ENCODE measurements around the gene CNBP. TPM values are rescaled to one million over a fixed set of nuclear protein-coding genes. Genes with fewer than 3 reads are reported as not detected.
"Not testable (repeated sequence)": the region's sequence is repeated elsewhere in the genome, so short reads cannot be mapped to it uniquely, and the experiment has no call there.

The CNBP gene
- total RNA-seq, 2 experiments from 2014 or later: 490 to 500 TPM

DNA sequence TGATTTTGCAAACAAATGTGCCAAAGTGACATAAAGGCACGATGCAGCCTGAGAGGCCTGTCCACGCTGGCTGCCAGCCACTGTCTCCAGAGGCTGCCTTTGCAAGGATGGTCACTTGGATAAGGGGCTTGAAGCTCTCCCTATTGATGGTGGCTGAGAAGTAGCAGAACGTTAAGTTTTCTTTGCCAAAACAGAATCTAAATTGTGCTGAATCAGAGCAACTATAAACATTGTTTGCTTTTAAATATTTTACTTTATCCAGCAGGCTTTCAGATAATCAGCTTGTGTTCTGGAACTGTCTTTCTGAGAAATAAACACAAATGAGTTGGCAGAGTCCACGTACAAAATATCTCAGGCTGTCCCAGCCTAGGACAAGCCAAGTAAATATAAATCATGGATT lies 23.8 kb upstream of the CNBP start:
- Mint-ChIP-seq H3K4me1 (ENCODE audit: low read depth) (no peaks in the 10 kb centered on the region), H3K36me3 (ENCODE audit: low read depth) (no peaks in the 10 kb centered on the region), H3K4me3 (no peak overlapping the region), H3K27ac (no peak overlapping the region), H3K9me3 (no peaks in the 10 kb centered on the region), H3K27me3 (ENCODE audit: low read depth) (no peaks in the 10 kb centered on the region)
- CTCF ChIA-PET: no interaction called here
- no peak for DNase-seq
- intact Hi-C loops (cut with micrococcal nuclease): no loop called here

GRCh38 chr3:129205109-129205832 lies 21.6 kb upstream of the CNBP start:
- H3K27me3 Mint-ChIP-seq (ENCODE audit: low read depth): no peaks in the 10 kb centered on the region
- intact Hi-C loops (cut with micrococcal nuclease): no loop called here
- no peaks in the 10 kb centered on the region for H3K4me1 Mint-ChIP-seq (ENCODE audit: low read depth)
- H3K4me3 Mint-ChIP-seq: no peak overlapping the region
- no peaks in the 10 kb centered on the region for H3K36me3 Mint-ChIP-seq (ENCODE audit: low read depth)
- H3K27ac Mint-ChIP-seq: no peak overlapping the region
- CTCF ChIA-PET: no interaction called here
- no peak for DNase-seq
- H3K9me3 Mint-ChIP-seq: no peaks in the 10 kb centered on the region

DNA sequence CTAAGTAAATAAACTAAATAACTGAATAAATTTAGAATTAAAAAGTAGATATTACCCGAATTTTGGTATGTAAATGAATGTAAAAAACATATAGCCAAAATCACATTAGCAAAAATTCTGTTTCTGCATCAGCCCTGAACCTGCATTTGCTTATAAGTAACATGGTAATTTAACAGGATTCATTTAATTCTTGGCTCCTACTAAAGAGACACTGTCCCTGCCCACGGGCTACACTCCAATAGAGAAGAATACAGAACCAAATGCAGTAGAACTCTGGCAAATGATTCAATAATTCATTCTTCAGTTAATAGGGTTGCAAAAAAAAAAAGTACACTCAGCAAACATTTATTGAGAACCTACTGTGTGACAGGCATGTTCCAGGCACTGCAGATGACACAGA lies 20.8 kb upstream of the CNBP start:
- Mint-ChIP-seq H3K27me3 (ENCODE audit: low read depth) (no peaks in the 10 kb centered on the region), H3K27ac (no peak overlapping the region)

GRCh38 chr3:129199366-129199765 lies 15.7 kb upstream of the CNBP start:
- Mint-ChIP-seq H3K27ac (no peak overlapping the region), H3K27me3 (ENCODE audit: low read depth) (no peaks in the 10 kb centered on the region), H3K4me3 (no peak overlapping the region), H3K9me3 (no peaks in the 10 kb centered on the region), H3K36me3 (ENCODE audit: low read depth) (no peaks in the 10 kb centered on the region), H3K4me1 (ENCODE audit: low read depth) (no peaks in the 10 kb centered on the region)
- no peak for DNase-seq
- CTCF ChIA-PET: no interaction called here
- intact Hi-C loops (cut with micrococcal nuclease): no loop called here

More for the DNA sequence above, 20.8 kb upstream of the CNBP start:
- intact Hi-C loops (cut with micrococcal nuclease): no loop called here
- no peaks in the 10 kb centered on the region for H3K36me3 Mint-ChIP-seq (ENCODE audit: low read depth)
- no peak for DNase-seq
- H3K4me1 Mint-ChIP-seq (ENCODE audit: low read depth): no peaks in the 10 kb centered on the region
- no peaks in the 10 kb centered on the region for H3K9me3 Mint-ChIP-seq
- CTCF ChIA-PET: interaction anchor here (0.6 kb wide), 1 partner anchor 321 kb away, joined by 3 read pairs; no protein-coding TSS in a partner anchor
- H3K4me3 Mint-ChIP-seq: no peak overlapping the region

DNA sequence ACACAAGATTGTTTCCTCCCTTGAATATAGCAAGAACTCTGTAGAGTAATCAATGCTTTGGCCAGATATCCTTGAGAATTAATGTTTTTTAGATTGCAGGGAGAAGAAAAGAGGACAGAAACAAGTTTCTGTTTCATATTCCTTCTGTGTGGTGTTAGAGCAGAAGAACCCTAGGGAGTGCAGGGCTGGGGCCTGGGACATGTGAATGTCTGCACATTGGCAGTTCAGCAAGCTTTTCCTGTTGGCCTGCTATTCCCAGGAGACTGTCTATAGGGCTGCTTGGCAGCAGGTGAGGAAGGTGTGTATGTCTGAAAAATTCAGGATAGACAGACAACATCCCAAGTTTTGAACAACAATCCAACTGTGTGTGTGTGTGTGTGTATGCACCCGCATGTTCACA lies 13.6 kb upstream of the CNBP start:
- Mint-ChIP-seq H3K4me3 (no peak overlapping the region), H3K9me3 (no peaks in the 10 kb centered on the region), H3K4me1 (ENCODE audit: low read depth) (no peaks in the 10 kb centered on the region), H3K27me3 (ENCODE audit: low read depth) (no peaks in the 10 kb centered on the region), H3K27ac (no peak overlapping the region), H3K36me3 (ENCODE audit: low read depth) (no peaks in the 10 kb centered on the region)
- intact Hi-C loops (cut with micrococcal nuclease): no loop called here
- no peak for DNase-seq
- CTCF ChIA-PET: interaction anchor here (0.6 to 1.6 kb wide), 3 partner anchors 23 to 145 kb away, joined by 3 to 4 read pairs (median 3); no protein-coding TSS in a partner anchor

GRCh38 chr3:129196601-129197000 lies 12.9 kb upstream of the CNBP start:
- H3K9me3 Mint-ChIP-seq: no peaks in the 10 kb centered on the region
- no peak for DNase-seq
- no peaks in the 10 kb centered on the region for H3K27me3 Mint-ChIP-seq (ENCODE audit: low read depth)
- H3K4me1 Mint-ChIP-seq (ENCODE audit: low read depth): no peaks in the 10 kb centered on the region
- intact Hi-C loops (cut with micrococcal nuclease): no loop called here
- no peaks in the 10 kb centered on the region for H3K36me3 Mint-ChIP-seq (ENCODE audit: low read depth)
- H3K27ac Mint-ChIP-seq: no peak overlapping the region
- CTCF ChIA-PET: interaction anchor here (0.6 to 1.6 kb wide), 3 partner anchors 22 to 144 kb away, joined by 3 to 4 read pairs (median 3); no protein-coding TSS in a partner anchor
- H3K4me3 Mint-ChIP-seq: no peak overlapping the region

DNA sequence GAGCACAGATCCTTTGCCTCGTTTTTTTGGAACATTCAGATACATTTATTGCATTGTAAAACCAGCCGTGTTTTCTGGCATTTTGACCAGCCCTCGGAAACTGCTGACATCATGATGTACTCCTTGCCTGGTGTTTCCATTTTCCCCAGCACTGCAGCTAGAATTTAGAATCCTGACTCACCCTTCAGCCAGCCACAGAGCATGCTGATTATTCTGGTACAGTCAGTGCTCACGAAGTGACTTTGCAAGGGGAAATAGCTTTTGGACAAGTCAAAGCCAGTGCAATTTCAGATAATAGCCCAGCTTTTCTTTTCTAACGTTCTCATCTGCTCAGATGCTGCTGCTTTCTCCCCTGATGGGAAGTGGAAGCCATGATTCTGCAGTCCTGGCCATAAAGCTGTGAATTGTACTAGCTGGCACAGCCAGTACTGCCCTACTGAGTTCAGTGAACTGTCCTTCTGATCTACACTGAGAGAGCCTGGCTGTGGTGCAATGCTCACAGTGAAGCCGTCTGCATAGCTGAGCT lies 12.1 kb upstream of the CNBP start:
- Mint-ChIP-seq H3K9me3 (no peaks in the 10 kb centered on the region), H3K27ac (no peak overlapping the region), H3K4me1 (ENCODE audit: low read depth) (no peaks in the 10 kb centered on the region), H3K27me3 (ENCODE audit: low read depth) (no peaks in the 10 kb centered on the region), H3K4me3 (no peak overlapping the region), H3K36me3 (ENCODE audit: low read depth) (no peaks in the 10 kb centered on the region)
- CTCF ChIA-PET: interaction anchor here (0.7 to 1.8 kb wide), 4 partner anchors 9 to 153 kb away, joined by 3 to 6 read pairs (median 3); no protein-coding TSS in a partner anchor
- DNase-seq: no peak
- intact Hi-C loops (cut with micrococcal nuclease): no loop called here

- H3K27ac Mint-ChIP-seq; H3K9me3 Mint-ChIP-seq; H3K4me1 Mint-ChIP-seq (ENCODE audit: low read depth); CTCF ChIA-PET; H3K27me3 Mint-ChIP-seq (ENCODE audit: low read depth); H3K4me3 Mint-ChIP-seq; intact Hi-C loops (cut with micrococcal nuclease); DNase-seq; H3K36me3 Mint-ChIP-seq (ENCODE audit: low read depth): not testable (repeated sequence)
These were observed 6.1 kb upstream of the CNBP start for GRCh38 chr3:129189793-129190192.

- H3K27me3 Mint-ChIP-seq (ENCODE audit: low read depth): no peaks in the 10 kb centered on the region
- no peaks in the 10 kb centered on the region for H3K9me3 Mint-ChIP-seq
- CTCF ChIA-PET: interaction anchor here (1.2 to 4.2 kb wide), 2 partner anchors 25 to 58 kb away, joined by 3 to 14 read pairs; no protein-coding TSS in a partner anchor
- intact Hi-C loops (cut with micrococcal nuclease): no loop called here
- DNase-seq: no peak
- H3K27ac Mint-ChIP-seq: no peak overlapping the region
- H3K4me3 Mint-ChIP-seq: no peak overlapping the region
- H3K4me1 Mint-ChIP-seq (ENCODE audit: low read depth): peaks cover 10% of the 10 kb centered on the region
- H3K36me3 Mint-ChIP-seq (ENCODE audit: low read depth): peaks cover 4% of the 10 kb centered on the region
These were observed 4.2 kb upstream of the CNBP start for GRCh38 chr3:129187857-129188256.

DNA sequence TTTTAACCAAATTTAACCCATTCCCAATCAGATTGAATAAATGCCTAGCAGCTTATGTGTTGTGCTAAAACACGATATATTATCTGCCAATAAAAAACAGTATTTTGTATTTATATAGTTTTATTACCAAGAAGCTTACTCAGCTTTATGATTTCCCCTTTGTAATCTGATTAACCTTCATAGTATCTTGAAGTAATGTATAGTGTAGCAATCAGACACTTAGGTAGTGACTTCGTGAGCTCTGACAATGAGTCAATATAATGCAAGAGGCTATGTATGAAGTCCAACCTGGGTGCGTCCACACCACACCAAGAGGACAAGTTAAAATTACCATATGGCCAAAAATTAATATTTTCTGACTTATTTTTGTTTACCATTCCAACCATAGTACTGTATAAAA lies 2.1 kb upstream of the CNBP start:
- DNase-seq: no peak
- H3K4me3 Mint-ChIP-seq: peak overlapping the region; percentile 21
- no peaks in the 10 kb centered on the region for H3K27me3 Mint-ChIP-seq (ENCODE audit: low read depth)
- CTCF ChIA-PET: interaction anchor here (0.6 to 4.2 kb wide), 7 partner anchors 24 to 642 kb away, joined by 3 to 14 read pairs (median 3); partner anchors contain the start of gene COPG1
- peaks cover 25% of the 10 kb centered on the region for H3K36me3 Mint-ChIP-seq (ENCODE audit: low read depth)
- H3K27ac Mint-ChIP-seq: no peak overlapping the region
- no peaks in the 10 kb centered on the region for H3K9me3 Mint-ChIP-seq
- intact Hi-C loops (cut with micrococcal nuclease): no loop called here
- peaks cover 17% of the 10 kb centered on the region for H3K4me1 Mint-ChIP-seq (ENCODE audit: low read depth)

DNA sequence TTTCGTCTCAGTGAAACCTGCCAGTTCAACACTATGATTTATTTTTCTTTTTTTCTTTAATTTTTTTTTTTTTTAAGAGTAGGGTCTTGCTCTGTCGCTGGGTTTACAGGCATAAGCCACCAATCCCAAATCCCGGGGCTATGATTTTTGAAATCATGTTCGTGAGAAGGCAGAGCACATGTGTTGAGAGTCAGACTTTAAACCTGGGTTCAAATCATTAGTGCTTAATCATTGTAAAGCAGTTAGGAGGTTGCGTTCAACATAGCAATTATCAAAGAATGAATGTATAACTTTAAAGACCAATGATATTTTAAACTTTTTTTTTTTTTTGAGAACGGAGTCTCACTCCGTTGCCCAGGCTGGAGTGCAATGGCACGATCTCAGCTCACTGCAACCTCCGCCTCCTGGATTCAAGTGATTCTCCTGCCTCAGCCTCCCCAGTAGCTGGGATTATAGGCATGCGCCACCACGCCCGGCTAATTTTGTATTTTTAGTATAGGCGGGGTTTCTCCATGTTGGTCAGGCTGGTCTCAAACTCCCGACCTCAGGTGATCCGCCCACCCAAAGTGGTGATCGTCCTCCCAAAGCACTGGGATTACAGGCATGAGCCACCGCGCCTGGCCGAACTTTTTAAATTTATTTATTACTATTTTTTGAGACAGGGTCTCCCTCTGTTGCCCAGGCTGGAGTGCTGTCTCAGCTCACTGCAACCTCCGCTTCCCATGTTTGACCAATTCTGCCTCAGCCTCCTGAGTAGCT lies 1.3 kb upstream of the CNBP start:
- Mint-ChIP-seq H3K4me3 (peak overlapping the region; percentile 96), H3K36me3 (ENCODE audit: low read depth) (peaks cover 32% of the 10 kb centered on the region), H3K4me1 (ENCODE audit: low read depth) (peaks cover 24% of the 10 kb centered on the region), H3K27ac (peak overlapping the region; percentile 95)
- H3K27me3 Mint-ChIP-seq (ENCODE audit: low read depth); DNase-seq; H3K9me3 Mint-ChIP-seq: not testable (repeated sequence)
- CTCF ChIA-PET: interaction anchor here (0.6 to 4.2 kb wide), 6 partner anchors 23 to 641 kb away, joined by 3 to 14 read pairs (median 4); partner anchors contain the start of gene COPG1
- intact Hi-C loops (cut with micrococcal nuclease): loop anchor here (1.0 to 5.0 kb wide), 8 partner anchors 24 to 927 kb away; partner anchors contain the start of genes ACAD9, COPG1, ISY1 and RAB7A

GRCh38 chr3:129184396-129184657 lies 631 bp upstream of the CNBP start:
- CTCF ChIA-PET: interaction anchor here (2.2 kb wide), 1 partner anchor 22 kb away, joined by 13 read pairs; no protein-coding TSS in a partner anchor
- Mint-ChIP-seq H3K4me3 (peak overlapping the region; percentile 96), H3K27me3 (ENCODE audit: low read depth) (no peaks in the 10 kb centered on the region), H3K9me3 (no peaks in the 10 kb centered on the region), H3K36me3 (ENCODE audit: low read depth) (peaks cover 36% of the 10 kb centered on the region), H3K27ac (peak overlapping the region; percentile 95), H3K4me1 (ENCODE audit: low read depth) (peaks cover 29% of the 10 kb centered on the region)
- peak; percentile 24 for DNase-seq
- intact Hi-C loops (cut with micrococcal nuclease): loop anchor here (1.0 to 5.0 kb wide), 8 partner anchors 23 to 928 kb away; partner anchors contain the start of genes ACAD9, COPG1, ISY1 and RAB7A

Data from activated naive CD4-positive, alpha-beta T cell treated with anti-CD3 and anti-CD28 coated beads for 36 hours (primary cell).